Head of caudate nucleus (tissue), 42 donors: ENCODE data around the gene TGM3.

ENCODE experiments used
- DNase-seq, 42 donors: peaks; one replicate each; pipeline versions ENCODE4 v3.0.0 to v3.0.0-alpha.2; 2020 to 2021; ENCODE audit warnings: mixed read lengths in 7 of 42
- intact Hi-C: fragments of 100-400 bp; cut with DNase I; formaldehyde crosslinking; loops from one replicate; pipeline ENCODE4 v1.15.0; 2022

TGM3 gene

GRCh38 chr20:2282181-2282580 lies 13.6 kb upstream of the TGM3 start:
- peak in 2 of 42 donors; percentile 13 to 25 for DNase-seq
- intact Hi-C loops = no loop called here

DNA sequence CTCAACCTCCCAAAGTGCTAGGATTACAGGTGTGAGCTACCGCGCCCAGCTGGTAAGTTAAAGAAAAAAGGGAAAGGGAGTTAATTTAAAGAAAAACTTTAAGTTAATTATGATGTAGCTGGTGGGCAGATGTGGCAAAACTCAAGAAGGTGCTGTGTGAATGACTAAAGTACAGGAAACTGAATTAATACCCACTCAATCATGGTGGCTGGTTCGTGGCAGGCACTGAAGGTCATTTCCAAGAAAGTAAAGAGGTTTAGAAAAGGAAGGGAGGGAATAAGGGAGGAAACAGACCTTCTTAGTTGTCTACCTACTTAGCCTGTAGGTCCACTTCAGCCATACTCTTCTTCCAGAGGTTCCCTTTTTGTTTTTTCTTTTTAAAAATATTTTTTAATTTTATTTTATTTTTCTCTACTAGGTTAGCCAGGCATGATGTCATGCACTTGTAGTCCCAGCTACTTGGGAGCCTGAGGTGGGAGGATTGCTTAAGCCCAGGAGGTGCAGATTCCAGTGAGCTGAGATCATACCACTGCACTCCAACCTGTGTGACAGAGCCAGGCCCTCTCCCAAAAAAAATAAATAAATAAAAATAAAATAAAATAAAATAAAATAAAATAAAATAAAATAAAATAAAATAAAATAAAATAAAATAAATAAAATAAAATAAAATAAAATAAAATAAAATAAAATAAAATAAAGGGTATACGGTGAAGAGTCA lies 11.9 kb upstream of the TGM3 start:
- peak in 2 of 42 donors; percentile 31 to 34 for DNase-seq
- intact Hi-C loops = no loop called here

- peak in 1 of 42 donors; percentile 6 for DNase-seq
- intact Hi-C loops = no loop called here
Observed at GRCh38 chr20:2285193-2285592, 10.6 kb upstream of the TGM3 start.

DNA sequence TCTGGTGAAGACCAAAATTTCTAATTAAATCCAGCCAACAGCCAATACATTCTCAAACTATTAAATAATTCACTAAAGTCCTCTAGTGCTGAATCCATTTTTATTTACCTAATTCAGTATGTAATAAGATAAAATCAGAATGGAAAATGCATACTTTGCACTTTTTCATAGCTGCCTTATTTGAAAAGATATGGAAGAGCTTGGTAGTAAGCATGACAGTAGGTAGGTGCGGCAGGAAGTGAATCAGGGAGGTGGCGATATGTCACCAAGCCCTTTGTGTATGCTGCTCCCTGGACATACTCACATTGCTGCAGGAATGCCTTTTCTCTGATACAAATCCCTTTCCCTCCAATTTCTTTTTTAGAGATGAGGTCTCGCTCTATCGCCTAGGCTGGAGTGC lies 10.2 kb upstream of the TGM3 start:
- intact Hi-C loops = no loop called here
- peak in 1 of 42 donors; percentile 31 for DNase-seq

GRCh38 chr20:2287504-2287903 lies 8.3 kb upstream of the TGM3 start:
- intact Hi-C loops = no loop called here
- DNase-seq = no peak

GRCh38 chr20:2289475-2289874 lies 6.3 kb upstream of the TGM3 start:
- DNase-seq = peak in 3 of 42 donors; percentile 10 to 32 (median 29)
- intact Hi-C loops = no loop called here

DNA sequence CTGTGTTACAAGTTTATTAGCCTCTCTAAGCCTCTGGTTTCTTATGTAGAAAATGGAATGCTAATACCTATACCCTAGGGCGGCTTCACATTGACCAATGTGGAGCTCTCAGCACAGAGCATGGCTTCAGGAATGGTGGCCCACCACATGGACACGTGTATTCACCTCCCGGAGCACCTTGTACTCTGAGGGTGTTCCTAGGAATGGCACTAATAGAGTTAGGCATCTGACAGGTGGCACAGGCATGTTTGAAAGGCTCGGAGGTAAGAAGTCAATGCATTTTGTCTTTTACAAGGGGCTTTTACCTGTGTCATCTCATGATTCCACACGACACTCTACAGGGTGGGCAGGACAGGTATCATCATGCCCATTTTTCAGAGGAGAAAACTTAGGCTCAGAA lies 5.3 kb upstream of the TGM3 start:
- intact Hi-C loops = no loop called here
- DNase-seq = peak in 2 of 42 donors; percentile 13 to 18

DNA sequence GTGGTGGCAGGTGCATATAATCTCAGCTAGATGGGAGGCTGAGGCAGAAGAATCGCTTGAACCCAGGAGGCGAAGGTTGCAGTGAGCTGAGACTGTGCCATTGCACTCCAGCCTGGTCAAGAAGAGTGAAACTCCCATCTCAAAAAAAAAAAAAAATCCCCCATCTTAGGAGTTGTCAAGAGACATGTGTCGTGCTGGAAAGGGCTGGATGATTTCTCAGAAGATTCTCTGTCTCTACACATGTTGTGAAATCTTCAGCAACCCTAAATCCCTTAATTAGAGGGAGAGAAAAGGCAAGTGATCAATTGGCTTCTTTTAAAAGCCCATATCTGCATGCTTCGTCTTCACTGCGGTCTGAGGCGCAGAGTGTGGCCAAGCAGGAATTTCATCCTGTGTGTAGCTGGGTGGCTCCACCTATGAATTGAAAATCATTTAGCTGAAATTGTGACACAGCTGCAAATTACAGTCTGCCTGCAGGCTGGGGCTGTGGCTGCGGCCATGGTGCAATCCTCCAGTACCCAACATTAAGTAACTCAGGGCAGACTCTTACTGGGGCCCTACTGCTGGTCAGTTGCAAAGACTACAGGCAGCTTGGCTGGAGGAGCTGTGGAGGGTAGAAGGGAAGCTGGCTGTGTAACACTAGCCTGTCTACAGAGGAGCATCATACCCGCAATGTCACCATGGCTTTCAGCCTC lies 3.2 kb upstream of the TGM3 start:
- DNase-seq = peak in 2 of 42 donors; percentile 4 to 32
- intact Hi-C loops = no loop called here

GRCh38 chr20:2293486-2293885 lies 2.3 kb upstream of the TGM3 start:
- peak in 1 of 42 donors; percentile 9 for DNase-seq
- intact Hi-C loops = no loop called here

DNA sequence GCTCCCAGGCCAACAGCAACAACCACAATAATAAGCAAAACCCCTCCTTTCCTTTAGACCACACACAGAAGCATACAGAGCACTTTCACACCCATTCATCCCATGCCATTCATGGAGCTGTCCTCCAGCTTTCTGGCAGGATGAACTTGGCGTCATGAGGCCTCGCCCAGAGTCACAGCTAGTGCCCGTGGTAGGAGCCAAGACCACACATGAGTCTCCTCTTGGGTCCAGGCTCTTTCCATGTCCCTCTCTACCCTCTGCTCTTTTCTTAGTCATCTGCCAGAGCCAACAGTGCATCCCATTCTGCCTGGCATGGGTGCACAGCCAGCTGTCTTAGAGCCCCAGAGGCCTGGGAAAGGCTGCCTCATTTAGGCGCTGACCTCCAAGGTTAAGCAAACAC lies 1.8 kb upstream of the TGM3 start:
- peak in 1 of 42 donors; percentile 12 for DNase-seq
- intact Hi-C loops = no loop called here

DNA sequence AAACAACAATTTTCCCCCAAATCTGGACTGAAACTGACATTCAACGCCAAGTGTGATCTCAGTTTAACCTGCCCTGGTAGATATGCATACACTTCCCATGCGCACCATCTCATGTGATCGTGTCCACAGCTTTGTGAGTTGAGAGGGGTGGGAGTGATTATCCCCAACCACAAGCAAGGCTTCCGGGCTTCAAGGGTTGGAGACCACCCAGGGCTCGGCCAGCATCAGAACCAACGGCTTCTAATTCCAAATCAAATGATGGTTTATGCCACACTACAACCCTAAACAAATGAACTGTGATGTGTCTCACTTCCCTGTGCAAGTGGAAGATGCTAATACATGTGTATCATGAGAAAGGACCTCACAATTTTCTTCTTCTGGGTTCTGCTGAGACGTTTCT lies 515 bp upstream of the TGM3 start:
- DNase-seq = peak in 1 of 42 donors; percentile 13
- intact Hi-C loops = no loop called here

DNA sequence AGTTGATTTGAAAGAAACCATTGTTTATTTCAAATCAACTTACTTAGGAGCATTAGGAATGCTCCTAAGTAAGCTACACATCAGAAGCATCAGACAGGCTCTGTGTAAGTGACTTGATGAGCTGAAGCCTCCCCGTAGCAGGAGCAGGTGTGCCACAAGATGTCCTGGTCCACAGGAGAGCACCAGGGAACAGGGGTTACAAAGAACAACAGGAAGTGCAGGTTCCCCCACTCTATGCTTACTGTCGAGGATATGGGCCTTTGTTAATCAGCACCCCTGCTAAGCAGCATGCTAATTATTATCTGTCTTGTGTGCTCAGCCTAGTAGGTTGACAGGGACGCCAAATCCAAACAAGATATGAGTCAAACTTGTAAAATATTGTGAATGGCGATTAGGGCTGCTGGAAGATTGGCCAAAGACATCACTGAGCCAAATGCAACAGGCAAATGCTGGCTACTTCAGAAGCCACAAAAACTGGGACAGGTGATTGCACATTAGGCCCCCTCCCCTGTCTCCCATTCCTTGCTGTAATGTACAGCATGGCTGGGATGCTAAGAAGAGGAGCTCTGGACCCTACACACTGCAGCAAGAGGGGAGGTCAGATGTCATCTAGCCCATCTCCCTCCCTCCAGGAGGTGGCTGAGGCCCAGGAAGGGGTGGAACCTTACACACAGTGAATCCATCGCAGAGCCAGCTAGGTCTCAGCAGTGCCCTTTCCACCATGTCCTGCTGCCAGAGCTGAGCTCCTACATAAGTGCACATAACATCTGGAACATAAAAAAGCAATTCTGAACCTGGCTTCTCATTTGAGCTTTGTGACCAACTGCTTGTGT lies 939 bp downstream of the TGM3 start:
- intact Hi-C loops = no loop called here
- no peak for DNase-seq

DNA sequence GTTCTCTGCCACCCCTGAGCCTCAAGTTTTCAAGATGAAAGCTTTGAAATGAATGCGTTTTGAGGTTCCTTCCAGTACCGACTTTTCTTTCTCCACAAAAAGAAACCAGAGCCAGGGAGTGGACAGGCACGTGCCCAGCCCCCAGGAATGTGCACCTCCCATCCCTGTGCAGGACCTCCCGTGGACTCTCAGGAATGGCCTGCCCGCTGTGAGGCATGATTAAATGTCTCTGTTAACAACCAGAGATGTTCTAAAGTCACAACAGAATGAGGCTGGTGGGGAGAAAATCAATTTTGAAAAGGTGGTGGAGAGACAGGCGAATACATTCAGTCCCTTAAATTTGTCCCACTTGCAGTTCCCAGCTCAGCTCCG lies 1.5 kb downstream of the TGM3 start:
- DNase-seq = no peak
- intact Hi-C loops = no loop called here

DNA sequence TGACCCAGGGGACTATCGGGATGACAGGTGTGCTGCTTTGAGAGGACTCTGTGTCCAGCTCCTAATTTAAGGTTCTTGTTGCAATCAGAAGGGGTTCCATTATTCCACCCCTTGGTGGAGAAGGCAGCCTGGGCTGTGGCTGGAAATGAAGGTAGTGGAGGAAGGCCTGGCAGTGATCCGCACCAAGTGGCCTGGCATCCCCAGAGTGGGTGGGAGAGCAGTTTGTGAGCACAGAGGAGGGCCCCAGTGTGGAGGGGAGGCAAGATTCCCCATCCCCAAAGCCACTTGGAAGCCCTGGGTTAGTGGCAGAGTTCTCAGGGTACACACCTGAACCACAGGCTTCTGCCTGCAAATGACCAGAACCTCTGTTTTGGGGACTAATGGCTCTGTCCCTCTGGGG lies 2.3 kb downstream of the TGM3 start:
- DNase-seq = no peak
- intact Hi-C loops = no loop called here

- DNase-seq = peak in 1 of 42 donors; percentile 7
Observed at GRCh38 chr20:2298701-2299100, 2.9 kb downstream of the TGM3 start.

DNA sequence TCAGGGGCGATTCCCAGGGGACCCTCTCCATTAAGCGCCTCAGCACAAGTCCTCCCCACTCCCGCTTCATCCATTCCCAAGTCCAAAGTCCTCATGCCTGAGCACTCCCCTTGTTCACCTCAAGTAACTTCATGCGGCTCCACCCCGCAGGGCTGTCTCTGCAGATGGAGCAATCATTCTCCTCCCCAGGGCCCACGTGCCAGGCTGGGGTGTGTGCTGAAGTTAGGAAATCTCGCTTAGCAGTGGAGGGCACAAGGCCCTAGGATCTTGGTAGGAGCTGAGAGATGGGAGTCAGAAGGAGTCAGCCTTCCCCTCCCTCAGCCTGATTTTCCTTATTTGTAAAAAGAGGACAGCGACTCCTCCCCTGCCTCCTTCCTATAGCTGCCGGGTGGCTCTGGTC lies 3.5 kb downstream of the TGM3 start:
- intact Hi-C loops = no loop called here
- DNase-seq = peak in 4 of 42 donors; percentile 13 to 47 (median 32)

More at GRCh38 chr20:2298701-2299100, 2.9 kb downstream of the TGM3 start:
- intact Hi-C loops = no loop called here

GRCh38 chr20:2300002-2300401 lies 4.2 kb downstream of the TGM3 start:
- intact Hi-C loops = no loop called here
- no peak for DNase-seq

DNA sequence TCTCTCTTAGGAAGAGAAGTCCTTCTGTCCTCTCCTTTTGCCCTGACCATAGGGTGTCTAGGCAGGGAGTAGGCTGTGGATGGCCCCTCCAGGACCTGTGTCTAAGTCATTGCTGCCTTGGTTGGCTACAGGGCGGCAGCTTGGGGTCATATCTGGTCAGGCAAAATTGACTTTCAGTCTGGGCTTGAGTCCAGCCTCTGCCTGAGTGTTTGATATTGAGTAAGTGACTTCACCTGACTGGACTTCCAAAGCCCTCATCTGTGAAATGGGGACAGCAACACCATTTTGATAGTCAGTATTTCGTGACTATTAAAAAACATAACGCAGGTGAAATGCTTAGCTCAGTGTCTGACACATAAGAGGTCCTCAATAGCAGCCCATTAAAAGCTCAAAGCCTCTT lies 4.6 kb downstream of the TGM3 start:
- intact Hi-C loops = no loop called here
- DNase-seq = no peak

DNA sequence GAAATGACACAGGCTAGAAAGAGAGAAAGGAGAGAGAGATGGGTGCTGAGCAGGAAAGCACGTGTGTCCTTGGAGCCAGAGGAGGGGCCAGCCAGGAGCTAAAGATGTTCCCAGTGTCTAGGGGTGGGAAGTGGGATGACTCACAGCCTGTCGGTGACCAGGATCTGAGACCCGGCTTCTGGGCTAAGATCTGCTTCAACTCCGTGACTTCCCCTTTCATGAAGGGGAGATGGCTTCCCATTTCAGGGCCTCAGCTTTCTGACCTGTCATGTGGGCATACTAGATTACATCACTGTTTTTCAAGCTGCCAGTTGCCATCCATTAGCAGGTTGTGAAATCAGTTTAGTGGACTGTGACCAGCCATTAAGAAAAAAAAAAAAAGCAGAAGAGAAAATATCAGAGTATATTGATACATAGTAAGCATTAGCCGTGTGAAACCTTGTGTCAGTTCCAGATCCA lies 5.4 kb downstream of the TGM3 start:
- DNase-seq = peak in 28 of 42 donors; percentile 11 to 68 (median 34)
- intact Hi-C loops = no loop called here
